AG09309 (cell line): ENCODE results near the gene ECM2.

Source experiments
- DNase-seq: peaks from one replicate; pipeline ENCODE4 v3.0.0-alpha.2; 2010; ENCODE audit warnings: low read depth
- H3K4me3 ChIP-seq: 2 replicates; pipeline ENCODE4 v1.5.1; 2011; ENCODE audit warnings: mild to moderate bottlenecking, low read depth, low read length, moderate library complexity; ENCODE audit not compliant: control insufficient read depth
- TF ChIP-seq, protein P1 (sequence below): IDR thresholded peaks from 2 replicates; pipeline ENCODE4 v1.5.1; 2011; ENCODE audit warnings: mild to moderate bottlenecking, low read depth, low read length, inconsistent platforms; ENCODE audit not compliant: insufficient read depth, control insufficient read depth; ENCODE audit errors: missing control alignments

ECM2 gene

DNA sequence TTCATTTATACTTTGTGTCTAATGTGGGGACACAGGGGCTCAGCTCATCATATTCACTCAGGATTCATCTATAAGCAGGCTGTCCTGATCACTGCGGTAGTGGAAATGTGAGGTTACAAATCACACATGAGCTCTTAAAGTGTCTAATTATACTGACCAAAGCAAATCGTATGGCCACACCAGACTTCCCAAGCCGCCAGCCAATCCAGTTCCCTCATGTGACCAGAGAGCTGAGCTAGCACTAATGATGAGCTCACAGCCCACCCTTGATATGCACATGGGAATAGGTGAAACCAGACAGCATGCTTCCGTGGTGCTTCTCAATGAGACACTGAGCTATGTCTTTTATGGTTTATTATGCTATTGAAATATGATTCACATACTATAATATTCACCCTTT lies 17.6 kb downstream of the ECM2 start:
- DNase-seq: no peak
- TF ChIP-seq, protein P1, sequence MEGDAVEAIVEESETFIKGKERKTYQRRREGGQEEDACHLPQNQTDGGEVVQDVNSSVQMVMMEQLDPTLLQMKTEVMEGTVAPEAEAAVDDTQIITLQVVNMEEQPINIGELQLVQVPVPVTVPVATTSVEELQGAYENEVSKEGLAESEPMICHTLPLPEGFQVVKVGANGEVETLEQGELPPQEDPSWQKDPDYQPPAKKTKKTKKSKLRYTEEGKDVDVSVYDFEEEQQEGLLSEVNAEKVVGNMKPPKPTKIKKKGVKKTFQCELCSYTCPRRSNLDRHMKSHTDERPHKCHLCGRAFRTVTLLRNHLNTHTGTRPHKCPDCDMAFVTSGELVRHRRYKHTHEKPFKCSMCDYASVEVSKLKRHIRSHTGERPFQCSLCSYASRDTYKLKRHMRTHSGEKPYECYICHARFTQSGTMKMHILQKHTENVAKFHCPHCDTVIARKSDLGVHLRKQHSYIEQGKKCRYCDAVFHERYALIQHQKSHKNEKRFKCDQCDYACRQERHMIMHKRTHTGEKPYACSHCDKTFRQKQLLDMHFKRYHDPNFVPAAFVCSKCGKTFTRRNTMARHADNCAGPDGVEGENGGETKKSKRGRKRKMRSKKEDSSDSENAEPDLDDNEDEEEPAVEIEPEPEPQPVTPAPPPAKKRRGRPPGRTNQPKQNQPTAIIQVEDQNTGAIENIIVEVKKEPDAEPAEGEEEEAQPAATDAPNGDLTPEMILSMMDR: no peak
- H3K4me3 ChIP-seq: no peak overlapping the region

DNA sequence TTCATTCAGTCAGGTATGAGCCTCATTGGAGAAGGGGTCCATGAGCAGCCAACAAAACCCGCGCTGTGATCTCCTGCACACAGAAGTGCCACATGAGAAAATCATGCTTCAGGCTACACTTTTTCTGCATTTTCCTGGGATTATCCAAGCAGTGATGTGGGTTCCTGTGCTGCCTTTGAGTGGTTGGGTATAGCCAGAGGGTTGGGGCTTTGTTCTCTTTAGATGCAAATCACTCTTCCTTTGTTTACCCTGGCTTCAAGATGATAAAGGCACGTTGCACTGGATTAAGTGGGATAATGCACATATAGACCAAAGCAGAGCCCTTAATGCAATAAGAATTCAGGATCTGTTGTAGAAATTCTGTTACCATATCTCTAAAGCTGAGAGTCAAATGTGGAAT lies 18.7 kb downstream of the ECM2 start:
- TF ChIP-seq, protein P1: no peak
- no peak for DNase-seq
- no peak overlapping the region for H3K4me3 ChIP-seq

GRCh38 chr9:92516521-92516920 lies 19.3 kb downstream of the ECM2 start:
- DNase-seq: no peak
- no peak overlapping the region for H3K4me3 ChIP-seq
- TF ChIP-seq, protein P1: no peak

DNA sequence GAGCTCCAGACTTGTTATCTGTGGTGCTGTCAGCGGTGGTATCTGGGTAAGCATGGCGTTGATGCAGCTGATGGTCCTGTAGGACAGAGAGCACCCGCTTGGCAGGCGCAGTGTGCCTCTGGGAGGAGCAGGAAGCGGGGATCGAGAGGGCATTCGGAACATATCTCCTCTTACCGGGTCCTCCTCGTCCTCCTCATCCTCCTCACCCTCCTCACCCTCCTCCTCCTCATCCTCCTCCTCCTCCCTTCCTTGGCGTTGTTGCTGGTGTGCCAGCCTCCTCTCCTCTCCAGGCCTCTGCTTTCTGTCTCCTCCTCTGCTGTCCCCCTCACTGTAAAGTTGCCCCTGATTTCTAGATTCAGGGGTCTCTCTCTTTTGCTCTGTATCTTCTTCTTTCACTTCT lies 21.2 kb downstream of the ECM2 start:
- TF ChIP-seq, protein P1: no peak
- no peak overlapping the region for H3K4me3 ChIP-seq
- DNase-seq: no peak

GRCh38 chr9:92513349-92513748 lies 22.4 kb downstream of the ECM2 start:
- H3K4me3 ChIP-seq: no peak overlapping the region
- DNase-seq: no peak
- TF ChIP-seq, protein P1: no peak

DNA sequence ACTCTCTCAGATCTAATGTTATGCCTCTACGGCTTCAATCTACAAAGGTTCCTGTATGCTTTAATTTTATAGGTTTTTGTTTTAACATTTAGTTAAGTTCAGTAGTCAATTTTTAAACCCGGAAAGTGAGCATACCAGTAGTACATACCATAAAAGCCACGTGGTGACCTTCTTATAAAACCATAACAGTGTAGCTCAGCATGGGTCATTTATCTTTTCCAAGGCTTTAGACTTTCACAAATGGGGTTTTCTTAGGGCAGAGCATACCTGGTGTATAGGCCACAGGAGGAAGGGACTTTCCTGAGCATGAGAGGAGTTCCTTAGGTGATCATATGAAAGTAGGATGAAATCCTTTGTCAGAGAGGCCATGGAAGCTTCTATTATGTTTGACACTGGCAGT lies 23.2 kb downstream of the ECM2 start:
- no peak for DNase-seq
- H3K4me3 ChIP-seq: no peak overlapping the region
- TF ChIP-seq, protein P1: no peak

GRCh38 chr9:92510747-92511146 lies 25.0 kb downstream of the ECM2 start:
- TF ChIP-seq, protein P1: no peak
- no peak for DNase-seq
- no peak overlapping the region for H3K4me3 ChIP-seq
